Lung (tissue), 12 donors: ENCODE results near the gene HABP2. TPM values are rescaled to one million over a fixed set of nuclear protein-coding genes. Genes with fewer than 3 reads are reported as not detected.

ENCODE experiments used
- ATAC-seq: fragments of 200-7000 bp; cut with Tn5 transposase; one replicate; pipeline ENCODE4 v1.9.1; 2020; ENCODE audit warnings: moderate number of reproducible peaks; ENCODE audit not compliant: insufficient read depth, low FRiP score
- DNase-seq, 3 donors: peaks; one replicate each; pipeline ENCODE4 v3.0.0-alpha.2; 2013 to 2017
- H3K27ac ChIP-seq, 2 donors: one replicate each; pipeline ENCODE4 v1.5.1; 2013; ENCODE audit warnings: mild to moderate bottlenecking in 2 of 2, moderate library complexity in 2 of 2, control low read depth in 1 of 2, inconsistent platforms in 1 of 2, low read depth in 1 of 2, low read length in 1 of 2
- H3K27me3 ChIP-seq, 3 donors: one replicate each; pipeline ENCODE4 v1.5.1; 2013; ENCODE audit warnings: low read length in 2 of 3; ENCODE audit not compliant: control insufficient read depth in 3 of 3, insufficient read depth in 3 of 3
- H3K36me3 ChIP-seq, 4 donors: one replicate each; pipeline ENCODE4 v1.5.1; 2013; ENCODE audit warnings: low read length in 4 of 4, mild to moderate bottlenecking in 1 of 4, moderate library complexity in 1 of 4; ENCODE audit not compliant: control insufficient read depth in 4 of 4, insufficient read depth in 4 of 4
- H3K4me1 ChIP-seq, 5 donors: one replicate each; pipeline ENCODE4 v1.5.1; 2013; ENCODE audit warnings: low read length in 5 of 5, mild to moderate bottlenecking in 2 of 5, moderate library complexity in 1 of 5; ENCODE audit not compliant: control insufficient read depth in 5 of 5, insufficient read depth in 5 of 5
- H3K4me3 ChIP-seq: one replicate; pipeline ENCODE4 v1.5.1; 2013; ENCODE audit warnings: mild to moderate bottlenecking, control low read depth, moderate library complexity
- H3K9ac ChIP-seq, 2 donors: one replicate each; pipeline ENCODE4 v1.5.1; 2013; ENCODE audit warnings: low read length in 2 of 2, control low read depth in 1 of 2; ENCODE audit not compliant: insufficient read depth in 1 of 2
- H3K9me3 ChIP-seq, 4 donors: one replicate each; pipeline ENCODE4 v1.5.1; 2013; ENCODE audit warnings: low read length in 3 of 4, mild to moderate bottlenecking in 1 of 4, moderate library complexity in 1 of 4; ENCODE audit not compliant: control insufficient read depth in 4 of 4, insufficient read depth in 3 of 4
- WGBS, 2 donors: extraction: QIAGEN DNeasy Blood & Tissue Kit; methylation state at CpG; one replicate each; pipeline ENCODE4 v1.1.7; 2013; 5-methylcytosine and 5-hydroxymethylcytosine counted together
- polyA plus RNA-seq, 2 donors: library from polyadenylated mRNA; stranded (reverse); fragments of 200-250 nt; gene quantifications; one replicate each; pipeline ENCODE4 v1.2.1, GENCODE V29; 2013
- total RNA-seq, 2 donors: library from RNA; depleted of rRNA in 1 of 2; stranded (reverse); fragments of >200 nt in 1 of 2; gene quantifications; one replicate each; pipeline ENCODE4 v1.2.1, GENCODE V29; 2014 to 2021
- TF ChIP-seq, protein P1 (sequence below): IDR thresholded peaks from 2 replicates; pipeline ENCODE4 v1.5.1; 2012; ENCODE audit warnings: mild to moderate bottlenecking; ENCODE audit errors: control extremely low read depth, extremely low read depth
- donor health status: control.
- donor health status: control.
- donor health status: Bipolar disorder and iron deficiency.
- donor health status: healthy.
- donor health status: DM: yes; HTN: yes; CAD: no.

Gene HABP2
- total and polyA plus RNA-seq, 4 donors: 0.10 to 1.3 (median 0.65) TPM

DNA sequence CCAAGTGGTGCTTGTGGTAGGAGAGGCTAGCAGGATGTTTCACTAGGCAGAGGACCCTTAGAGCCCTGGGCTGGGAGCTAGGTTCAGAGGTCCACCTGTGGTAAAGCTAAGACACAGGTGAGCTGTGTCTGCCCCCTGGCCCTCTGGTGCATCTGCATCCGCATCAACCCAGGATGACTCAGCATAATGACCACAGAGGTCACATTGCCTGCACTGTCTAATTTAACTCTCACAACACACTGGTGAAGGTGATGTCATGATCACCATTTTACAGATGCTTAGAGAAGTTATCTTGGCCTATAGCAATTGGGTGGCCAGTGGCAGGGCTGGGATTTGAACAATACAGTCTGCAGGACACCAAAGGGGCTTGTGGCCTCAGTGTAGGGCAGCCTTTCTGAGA, 33.1 kb downstream of the HABP2 start:
- H3K9me3 ChIP-seq: no peaks in the 10 kb centered on the region
- ATAC-seq (no peak), DNase-seq (no peak)
- no peaks in the 10 kb centered on the region for H3K36me3 ChIP-seq
- no peak overlapping the region for H3K27ac ChIP-seq
- H3K4me1 ChIP-seq: no peaks in the 10 kb centered on the region
- WGBS, 2 donors: 40 to 57% methylated on average over 1 of the region's 1 CpG
- no peaks in the 10 kb centered on the region for H3K27me3 ChIP-seq
- TF ChIP-seq, protein P1, sequence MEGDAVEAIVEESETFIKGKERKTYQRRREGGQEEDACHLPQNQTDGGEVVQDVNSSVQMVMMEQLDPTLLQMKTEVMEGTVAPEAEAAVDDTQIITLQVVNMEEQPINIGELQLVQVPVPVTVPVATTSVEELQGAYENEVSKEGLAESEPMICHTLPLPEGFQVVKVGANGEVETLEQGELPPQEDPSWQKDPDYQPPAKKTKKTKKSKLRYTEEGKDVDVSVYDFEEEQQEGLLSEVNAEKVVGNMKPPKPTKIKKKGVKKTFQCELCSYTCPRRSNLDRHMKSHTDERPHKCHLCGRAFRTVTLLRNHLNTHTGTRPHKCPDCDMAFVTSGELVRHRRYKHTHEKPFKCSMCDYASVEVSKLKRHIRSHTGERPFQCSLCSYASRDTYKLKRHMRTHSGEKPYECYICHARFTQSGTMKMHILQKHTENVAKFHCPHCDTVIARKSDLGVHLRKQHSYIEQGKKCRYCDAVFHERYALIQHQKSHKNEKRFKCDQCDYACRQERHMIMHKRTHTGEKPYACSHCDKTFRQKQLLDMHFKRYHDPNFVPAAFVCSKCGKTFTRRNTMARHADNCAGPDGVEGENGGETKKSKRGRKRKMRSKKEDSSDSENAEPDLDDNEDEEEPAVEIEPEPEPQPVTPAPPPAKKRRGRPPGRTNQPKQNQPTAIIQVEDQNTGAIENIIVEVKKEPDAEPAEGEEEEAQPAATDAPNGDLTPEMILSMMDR: no peak
- no peak overlapping the region for H3K9ac ChIP-seq
- H3K4me3 ChIP-seq: no peak overlapping the region

- H3K9me3 ChIP-seq: no peaks in the 10 kb centered on the region
- H3K27me3 ChIP-seq: no peaks in the 10 kb centered on the region
- TF ChIP-seq, protein P1: no peak
- no peak overlapping the region for H3K27ac ChIP-seq
- ATAC-seq (no peak), DNase-seq (no peak)
- H3K4me1 ChIP-seq: no peaks in the 10 kb centered on the region
- peaks cover 0 to 3% (median 0%) of the 10 kb centered on the region in 4 donors for H3K36me3 ChIP-seq
- no peak overlapping the region for H3K9ac ChIP-seq
- WGBS, 2 donors: 76 to 78% methylated on average over 13 of the region's 13 CpGs
- no peak overlapping the region for H3K4me3 ChIP-seq
Measured at GRCh38 chr10:113589201-113589770, 36.4 kb downstream of the HABP2 start.

GRCh38 chr10:113590581-113590980, 37.7 kb downstream of the HABP2 start:
- TF ChIP-seq, protein P1: no peak
- no peak overlapping the region for H3K9ac ChIP-seq
- 92 to 93% methylated on average over 12 of the region's 12 CpGs for WGBS, 2 donors
- DNase-seq (no peak), ATAC-seq (no peak)
- H3K4me3 ChIP-seq: no peak overlapping the region
- no peaks in the 10 kb centered on the region for H3K4me1 ChIP-seq
- peaks cover 0 to 3% (median 0%) of the 10 kb centered on the region in 4 donors for H3K36me3 ChIP-seq
- no peak overlapping the region for H3K27ac ChIP-seq
- peaks cover 0 to 4% (median 2%) of the 10 kb centered on the region in 3 donors for H3K27me3 ChIP-seq
- H3K9me3 ChIP-seq: no peaks in the 10 kb centered on the region

- no peak for DNase-seq
- Histone ChIP-seq H3K4me1 (no peaks in the 10 kb centered on the region), H3K27ac (no peak overlapping the region), H3K36me3 (peaks cover 0 to 3% (median 0%) of the 10 kb centered on the region in 4 donors), H3K9ac (no peak overlapping the region), H3K4me3 (no peak overlapping the region), H3K9me3 (no peaks in the 10 kb centered on the region), H3K27me3 (peaks cover 0 to 6% (median 2%) of the 10 kb centered on the region in 3 donors)
- no peak for ATAC-seq
- TF ChIP-seq, protein P1: no peak
- WGBS, 2 donors: 86 to 92% methylated on average over 8 of the region's 8 CpGs
Measured at GRCh38 chr10:113592380-113592779, 39.5 kb downstream of the HABP2 start.
